ENCODE measurements around the gene NAIF1. TPM values are rescaled to one million over a fixed set of nuclear protein-coding genes. Genes with fewer than 3 reads are reported as not detected.

NAIF1 gene
- polyA plus RNA-seq, 1 of the 3 experiments (the other 2 are of a cell fraction): 14.8 TPM

DNA sequence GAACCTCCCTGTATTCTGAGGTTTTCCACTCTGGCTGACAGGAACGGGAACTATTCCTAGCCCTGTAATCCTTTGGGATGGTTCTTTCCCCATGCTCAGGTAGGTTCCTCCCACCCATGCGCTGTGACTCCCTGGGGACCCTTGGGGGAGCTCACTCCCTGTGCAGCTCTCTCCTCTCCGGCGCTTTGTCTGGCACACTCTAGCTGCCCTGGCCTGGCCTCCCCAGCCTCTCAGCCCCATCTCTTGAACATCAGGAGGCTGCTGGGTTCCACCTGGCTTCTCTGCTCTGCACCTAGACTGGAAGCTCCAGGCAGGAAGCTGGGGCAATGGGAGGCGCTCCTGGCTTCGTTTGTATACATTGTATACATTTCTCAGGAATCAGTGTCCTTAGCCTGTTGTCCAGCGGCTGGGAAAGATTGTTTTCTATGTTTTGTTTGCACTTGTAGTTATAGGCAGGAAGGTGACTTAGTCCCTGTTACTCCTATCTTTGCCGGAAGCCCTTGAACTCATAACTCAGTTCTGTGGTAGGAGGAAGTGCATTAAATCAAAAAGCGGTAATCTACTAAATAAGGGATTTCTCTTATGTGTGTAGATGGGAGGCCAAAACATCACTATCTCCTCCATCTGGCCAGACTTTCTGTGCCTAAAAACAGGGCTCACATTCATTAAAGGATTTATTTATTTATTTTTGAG lies 21.3 kb upstream of the NAIF1 start (continued):
- TF ChIP-seq, protein P1, sequence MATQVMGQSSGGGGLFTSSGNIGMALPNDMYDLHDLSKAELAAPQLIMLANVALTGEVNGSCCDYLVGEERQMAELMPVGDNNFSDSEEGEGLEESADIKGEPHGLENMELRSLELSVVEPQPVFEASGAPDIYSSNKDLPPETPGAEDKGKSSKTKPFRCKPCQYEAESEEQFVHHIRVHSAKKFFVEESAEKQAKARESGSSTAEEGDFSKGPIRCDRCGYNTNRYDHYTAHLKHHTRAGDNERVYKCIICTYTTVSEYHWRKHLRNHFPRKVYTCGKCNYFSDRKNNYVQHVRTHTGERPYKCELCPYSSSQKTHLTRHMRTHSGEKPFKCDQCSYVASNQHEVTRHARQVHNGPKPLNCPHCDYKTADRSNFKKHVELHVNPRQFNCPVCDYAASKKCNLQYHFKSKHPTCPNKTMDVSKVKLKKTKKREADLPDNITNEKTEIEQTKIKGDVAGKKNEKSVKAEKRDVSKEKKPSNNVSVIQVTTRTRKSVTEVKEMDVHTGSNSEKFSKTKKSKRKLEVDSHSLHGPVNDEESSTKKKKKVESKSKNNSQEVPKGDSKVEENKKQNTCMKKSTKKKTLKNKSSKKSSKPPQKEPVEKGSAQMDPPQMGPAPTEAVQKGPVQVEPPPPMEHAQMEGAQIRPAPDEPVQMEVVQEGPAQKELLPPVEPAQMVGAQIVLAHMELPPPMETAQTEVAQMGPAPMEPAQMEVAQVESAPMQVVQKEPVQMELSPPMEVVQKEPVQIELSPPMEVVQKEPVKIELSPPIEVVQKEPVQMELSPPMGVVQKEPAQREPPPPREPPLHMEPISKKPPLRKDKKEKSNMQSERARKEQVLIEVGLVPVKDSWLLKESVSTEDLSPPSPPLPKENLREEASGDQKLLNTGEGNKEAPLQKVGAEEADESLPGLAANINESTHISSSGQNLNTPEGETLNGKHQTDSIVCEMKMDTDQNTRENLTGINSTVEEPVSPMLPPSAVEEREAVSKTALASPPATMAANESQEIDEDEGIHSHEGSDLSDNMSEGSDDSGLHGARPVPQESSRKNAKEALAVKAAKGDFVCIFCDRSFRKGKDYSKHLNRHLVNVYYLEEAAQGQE (IDR thresholded peaks at IDR 0.05; ENCODE audit: low read depth, low read length): no peak
- TF ChIP-seq, protein P2, sequence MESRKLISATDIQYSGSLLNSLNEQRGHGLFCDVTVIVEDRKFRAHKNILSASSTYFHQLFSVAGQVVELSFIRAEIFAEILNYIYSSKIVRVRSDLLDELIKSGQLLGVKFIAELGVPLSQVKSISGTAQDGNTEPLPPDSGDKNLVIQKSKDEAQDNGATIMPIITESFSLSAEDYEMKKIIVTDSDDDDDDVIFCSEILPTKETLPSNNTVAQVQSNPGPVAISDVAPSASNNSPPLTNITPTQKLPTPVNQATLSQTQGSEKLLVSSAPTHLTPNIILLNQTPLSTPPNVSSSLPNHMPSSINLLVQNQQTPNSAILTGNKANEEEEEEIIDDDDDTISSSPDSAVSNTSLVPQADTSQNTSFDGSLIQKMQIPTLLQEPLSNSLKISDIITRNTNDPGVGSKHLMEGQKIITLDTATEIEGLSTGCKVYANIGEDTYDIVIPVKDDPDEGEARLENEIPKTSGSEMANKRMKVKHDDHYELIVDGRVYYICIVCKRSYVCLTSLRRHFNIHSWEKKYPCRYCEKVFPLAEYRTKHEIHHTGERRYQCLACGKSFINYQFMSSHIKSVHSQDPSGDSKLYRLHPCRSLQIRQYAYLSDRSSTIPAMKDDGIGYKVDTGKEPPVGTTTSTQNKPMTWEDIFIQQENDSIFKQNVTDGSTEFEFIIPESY (IDR thresholded peaks at IDR 0.05; ENCODE audit: borderline replicate concordance, low read depth): no peak
- no peak for TF ChIP-seq CHD2 (IDR thresholded peaks at IDR 0.05; ENCODE audit: low read length, partially characterized antibody)

DNA sequence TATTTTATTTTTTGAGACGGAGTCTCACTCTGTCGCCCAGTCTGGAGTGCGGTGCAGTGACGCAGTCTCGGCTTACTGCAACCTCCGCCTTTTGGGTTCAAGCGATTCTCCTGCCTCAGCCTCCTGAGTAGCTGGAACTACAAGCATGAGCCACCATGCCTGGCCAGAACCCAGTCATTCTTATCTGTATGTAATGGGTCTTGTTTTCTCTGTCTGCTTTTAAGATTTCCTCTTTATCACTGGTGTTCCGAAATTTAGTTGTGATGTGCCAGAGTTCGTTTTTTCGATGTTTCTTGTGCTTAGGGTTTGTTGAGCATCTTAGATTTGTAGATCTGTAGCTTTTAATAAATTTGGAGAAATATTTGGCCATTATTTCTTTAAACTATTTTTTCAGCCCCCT lies 20.1 kb upstream of the NAIF1 start:
- H3K27me3 ChIP-seq (ENCODE audit: insufficient read depth): no peaks in the 10 kb centered on the region
- no peaks in the 10 kb centered on the region for H3K9me3 ChIP-seq
- H3K4me2 ChIP-seq: no peak overlapping the region
- peaks cover 12% of the 10 kb centered on the region for H3F3A ChIP-seq (replicated peaks; ENCODE audit: insufficient read depth)
- H3K9me2 ChIP-seq: no peaks in the 10 kb centered on the region
- CTCF ChIA-PET: interaction anchor here (0.7 to 4.2 kb wide), 3 partner anchors 15 to 146 kb away, joined by 3 to 23 read pairs (median 3); no protein-coding TSS in a partner anchor
- H2AFZ ChIP-seq (ENCODE audit: low read depth): no peak overlapping the region
- DNase-seq: no peak
- H4K20me1 ChIP-seq (ENCODE audit: insufficient read depth): no peaks in the 10 kb centered on the region
- H3K27ac ChIP-seq (ENCODE audit: low read depth in 2 of 2, low read length in 1 of 2): no peak overlapping the region
- H3K9ac ChIP-seq: no peak overlapping the region
- WGBS (ENCODE audit: low lambda C conversion rate): 93% methylated on average over 10 of the region's 10 CpGs
- H3K36me3 ChIP-seq (replicated peaks in 1 of 2; ENCODE audit: control insufficient read depth in 1 of 2, insufficient read depth in 2 of 2, low read length in 1 of 2): no peaks in the 10 kb centered on the region
- POLR2A ChIA-PET: no interaction called here
- peaks cover 14 to 19% of the 10 kb centered on the region in 2 experiments; a peak in 3 of 4 replicates for H3K4me1 ChIP-seq (ENCODE audit: control insufficient read depth in 1 of 2, insufficient read depth in 2 of 2, low read depth in 1 of 2, low read length in 1 of 2)
- H3K4me3 ChIP-seq (ENCODE audit: low read depth in 2 of 2, low read length in 1 of 2): no peak overlapping the region
- no peak for TF ChIP-seq NRF1 (IDR thresholded peaks at IDR 0.05; ENCODE audit: low read depth, low read length)
- TF ChIP-seq FOXM1 (IDR thresholded peaks at IDR 0.05; ENCODE audit: low read depth): no peak
- TF ChIP-seq, protein P3, sequence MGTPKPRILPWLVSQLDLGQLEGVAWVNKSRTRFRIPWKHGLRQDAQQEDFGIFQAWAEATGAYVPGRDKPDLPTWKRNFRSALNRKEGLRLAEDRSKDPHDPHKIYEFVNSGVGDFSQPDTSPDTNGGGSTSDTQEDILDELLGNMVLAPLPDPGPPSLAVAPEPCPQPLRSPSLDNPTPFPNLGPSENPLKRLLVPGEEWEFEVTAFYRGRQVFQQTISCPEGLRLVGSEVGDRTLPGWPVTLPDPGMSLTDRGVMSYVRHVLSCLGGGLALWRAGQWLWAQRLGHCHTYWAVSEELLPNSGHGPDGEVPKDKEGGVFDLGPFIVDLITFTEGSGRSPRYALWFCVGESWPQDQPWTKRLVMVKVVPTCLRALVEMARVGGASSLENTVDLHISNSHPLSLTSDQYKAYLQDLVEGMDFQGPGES (IDR thresholded peaks at IDR 0.05; ENCODE audit: low read depth, low read length): no peak
- TF ChIP-seq MEF2A (IDR thresholded peaks at IDR 0.05; ENCODE audit: borderline replicate concordance, low read depth): no peak
- TF ChIP-seq, protein P4, sequence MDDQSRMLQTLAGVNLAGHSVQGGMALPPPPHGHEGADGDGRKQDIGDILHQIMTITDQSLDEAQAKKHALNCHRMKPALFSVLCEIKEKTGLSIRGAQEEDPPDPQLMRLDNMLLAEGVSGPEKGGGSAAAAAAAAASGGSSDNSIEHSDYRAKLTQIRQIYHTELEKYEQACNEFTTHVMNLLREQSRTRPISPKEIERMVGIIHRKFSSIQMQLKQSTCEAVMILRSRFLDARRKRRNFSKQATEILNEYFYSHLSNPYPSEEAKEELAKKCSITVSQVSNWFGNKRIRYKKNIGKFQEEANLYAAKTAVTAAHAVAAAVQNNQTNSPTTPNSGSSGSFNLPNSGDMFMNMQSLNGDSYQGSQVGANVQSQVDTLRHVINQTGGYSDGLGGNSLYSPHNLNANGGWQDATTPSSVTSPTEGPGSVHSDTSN (IDR thresholded peaks at IDR 0.05): no peak
- no peak for TF ChIP-seq EP300 (IDR thresholded peaks at IDR 0.05; ENCODE audit: borderline replicate concordance in 1 of 2, low read depth in 1 of 2, low read length in 1 of 2)
- no peak for TF ChIP-seq FOSL2 (IDR thresholded peaks at IDR 0.05; ENCODE audit: borderline replicate concordance, low read depth)
- H3K79me2 ChIP-seq (ENCODE audit: insufficient read depth): peaks cover 98% of the 10 kb centered on the region

Data from SK-N-SH (cell line).